IPS DF 4.7 (cell line): Measurements from ENCODE around the gene S1PR5.
"Not testable (repeated sequence)": the region's sequence is repeated elsewhere in the genome, so short reads cannot be mapped to it uniquely, and the experiment has no call there.

ENCODE experiments used
- DNase-seq: peaks from one replicate; pipeline ENCODE4 v3.0.0-alpha.2; 2013; ENCODE audit warnings: low spot score; ENCODE audit errors: extremely low read depth

The S1PR5 gene

GRCh38 chr19:10544242-10544752, 27.1 kb upstream of the S1PR5 start:
- no peak for DNase-seq

DNA sequence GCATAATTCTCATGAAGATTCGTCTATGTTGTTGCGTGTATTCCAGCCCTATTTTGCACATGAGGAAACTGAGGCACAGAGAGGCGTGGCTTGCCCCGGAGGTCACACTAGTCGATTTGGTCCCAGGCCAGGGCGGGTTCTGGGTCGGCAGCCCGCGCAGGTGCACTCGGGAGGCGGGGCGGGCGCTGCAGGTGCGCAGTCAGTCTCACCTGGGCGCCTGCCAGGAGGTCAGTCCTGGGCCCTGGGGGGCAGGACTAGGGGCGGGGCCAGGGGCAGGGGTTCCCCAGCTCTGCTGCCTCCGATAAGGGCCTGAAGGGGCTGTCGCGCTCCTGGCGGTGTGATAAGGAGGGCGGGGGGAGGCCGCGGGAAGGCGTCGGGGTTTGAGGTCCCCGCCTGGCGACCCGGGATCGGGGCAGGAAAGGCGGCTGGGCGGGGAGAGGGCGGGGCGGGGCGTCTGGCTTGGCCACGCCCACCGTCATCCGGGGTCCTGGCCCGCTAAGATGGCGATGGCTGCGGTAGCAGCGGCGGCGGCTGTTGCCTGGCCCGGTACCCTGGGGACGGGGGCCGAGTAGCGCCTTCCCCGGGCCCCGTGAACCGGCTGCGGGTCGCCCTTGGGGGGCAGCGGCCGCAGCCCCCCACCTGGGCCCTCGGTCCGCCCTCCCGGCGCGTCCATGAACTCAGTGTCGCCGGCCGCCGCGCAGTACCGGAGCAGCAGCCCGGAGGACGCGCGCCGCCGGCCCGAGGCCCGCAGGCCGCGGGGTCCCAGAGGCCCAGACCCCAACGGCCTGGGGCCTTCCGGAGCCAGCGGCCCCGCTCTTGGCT, 26.4 kb upstream of the S1PR5 start, which contains the start of gene ATG4D:
ATG4D (plus strand) TSS at position 485 of the 822 bp plus-strand sequence; CDS start at position 672, 187 bp downstream.
- no peak for DNase-seq

DNA sequence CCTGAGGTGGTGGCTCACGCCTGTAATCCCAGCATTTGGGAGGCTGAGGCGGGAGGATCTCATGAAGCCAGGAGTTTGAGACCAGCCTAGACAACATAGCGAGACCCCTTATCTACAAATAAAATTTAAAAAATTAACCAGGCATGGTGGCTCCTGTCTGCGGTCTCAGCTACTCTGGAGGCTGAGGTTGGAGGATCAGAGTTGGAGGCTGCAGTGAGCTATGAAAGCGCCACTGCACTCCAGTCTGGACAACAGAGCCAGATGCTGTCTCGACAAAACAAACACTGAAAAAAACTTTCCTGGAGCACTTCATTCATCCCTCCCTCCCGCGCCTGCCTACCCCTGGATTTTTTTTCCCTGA, 25.8 kb upstream of the S1PR5 start:
- DNase-seq = no peak

DNA sequence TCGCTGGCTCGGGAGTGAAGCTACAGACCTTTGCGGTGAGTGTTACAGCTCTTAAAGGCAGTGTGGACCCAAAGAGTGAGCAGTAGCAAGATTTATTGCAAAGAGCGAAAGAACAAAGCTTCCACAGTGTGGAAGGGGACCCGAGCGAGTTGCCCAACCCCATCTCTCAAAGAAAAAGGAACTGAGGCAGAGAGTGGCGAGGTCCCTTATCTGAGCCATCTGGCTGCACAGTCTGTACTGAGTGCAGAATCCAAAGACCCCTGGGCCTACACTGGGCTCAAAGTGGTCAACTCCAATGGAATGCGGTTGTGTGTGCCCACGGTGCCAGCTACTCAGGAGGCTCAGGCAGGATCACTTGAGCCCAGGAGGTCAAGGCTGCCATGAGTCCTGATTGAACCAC, 21.8 kb upstream of the S1PR5 start:
- not testable (repeated sequence) for DNase-seq

- DNase-seq = no peak
Measured at GRCh38 chr19:10538204-10538983, 21.1 kb upstream of the S1PR5 start.

- no peak for DNase-seq
Measured at GRCh38 chr19:10537668-10538067, 20.4 kb upstream of the S1PR5 start.

DNA sequence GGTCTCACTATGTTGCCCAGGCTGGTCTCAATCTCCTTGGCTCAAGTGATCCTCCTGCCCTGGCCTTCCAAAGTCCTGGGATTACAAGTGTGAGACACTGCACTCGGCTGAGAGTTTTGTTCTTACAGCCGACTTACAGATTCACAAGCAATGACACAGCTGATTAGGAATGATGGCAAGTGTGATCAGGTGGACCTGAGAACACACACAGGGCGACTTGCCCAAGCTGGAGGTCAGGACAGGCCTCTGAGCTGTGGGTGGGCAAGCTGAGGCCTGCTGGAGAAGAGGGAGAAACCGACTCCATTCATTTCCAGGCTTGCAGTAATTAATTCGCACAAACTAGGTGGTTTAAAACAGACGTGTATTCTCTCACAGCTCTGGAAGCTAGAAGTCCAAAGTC, 18.4 kb upstream of the S1PR5 start:
- DNase-seq = no peak

GRCh38 chr19:10533646-10534386, 16.6 kb upstream of the S1PR5 start:
- DNase-seq = no peak

DNA sequence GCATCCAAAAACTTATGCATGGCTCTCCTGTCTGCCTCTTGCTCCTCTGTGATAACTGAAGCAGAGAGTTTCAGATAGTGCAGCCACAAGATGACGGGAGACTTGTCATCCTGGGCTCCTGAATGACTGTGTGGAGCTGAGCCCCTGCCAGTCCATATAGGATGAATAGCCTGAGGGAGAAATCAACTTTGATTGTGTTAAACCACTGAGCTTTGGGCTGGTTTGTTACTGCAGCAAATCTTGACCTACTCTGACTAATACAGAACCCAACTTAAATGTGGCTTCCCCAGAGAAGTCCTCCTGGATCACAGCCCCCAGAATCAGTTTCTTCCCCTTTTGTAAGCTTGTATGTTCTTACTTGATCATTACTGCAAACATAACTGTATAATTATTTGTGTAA, 15.2 kb upstream of the S1PR5 start:
- DNase-seq = no peak

GRCh38 chr19:10526887-10527286, 9.6 kb upstream of the S1PR5 start:
- not testable (repeated sequence) for DNase-seq

DNA sequence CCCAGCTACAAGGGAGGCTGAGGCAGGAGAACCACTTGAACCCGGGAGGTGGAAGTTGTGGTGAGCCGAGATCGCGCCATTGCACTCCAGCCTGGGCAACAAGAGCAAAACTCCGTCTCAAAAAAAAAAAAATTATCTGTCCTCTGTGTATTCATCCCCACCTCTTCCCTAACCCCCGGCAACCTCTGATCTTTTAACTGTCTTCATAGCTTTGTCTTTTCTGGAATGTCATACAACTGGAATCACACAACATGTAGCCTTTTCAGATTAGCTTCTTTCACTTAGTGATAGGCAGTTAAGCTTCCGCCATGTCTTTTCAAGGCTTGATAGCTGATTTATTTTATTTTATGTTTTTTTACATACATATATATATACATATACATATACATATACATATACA, 8.4 kb upstream of the S1PR5 start:
- no peak for DNase-seq

GRCh38 chr19:10523135-10523636, 5.9 kb upstream of the S1PR5 start:
- DNase-seq = no peak

GRCh38 chr19:10521461-10522171, 4.4 kb upstream of the S1PR5 start:
- no peak for DNase-seq

- no peak for DNase-seq
Measured at GRCh38 chr19:10520652-10521318, 3.5 kb upstream of the S1PR5 start.

GRCh38 chr19:10519421-10519820, 2.2 kb upstream of the S1PR5 start:
- no peak for DNase-seq

GRCh38 chr19:10518444-10519361, 1.5 kb upstream of the S1PR5 start:
- DNase-seq = no peak

- DNase-seq = no peak
Measured at GRCh38 chr19:10517760-10518443, 655 bp upstream of the S1PR5 start.

DNA sequence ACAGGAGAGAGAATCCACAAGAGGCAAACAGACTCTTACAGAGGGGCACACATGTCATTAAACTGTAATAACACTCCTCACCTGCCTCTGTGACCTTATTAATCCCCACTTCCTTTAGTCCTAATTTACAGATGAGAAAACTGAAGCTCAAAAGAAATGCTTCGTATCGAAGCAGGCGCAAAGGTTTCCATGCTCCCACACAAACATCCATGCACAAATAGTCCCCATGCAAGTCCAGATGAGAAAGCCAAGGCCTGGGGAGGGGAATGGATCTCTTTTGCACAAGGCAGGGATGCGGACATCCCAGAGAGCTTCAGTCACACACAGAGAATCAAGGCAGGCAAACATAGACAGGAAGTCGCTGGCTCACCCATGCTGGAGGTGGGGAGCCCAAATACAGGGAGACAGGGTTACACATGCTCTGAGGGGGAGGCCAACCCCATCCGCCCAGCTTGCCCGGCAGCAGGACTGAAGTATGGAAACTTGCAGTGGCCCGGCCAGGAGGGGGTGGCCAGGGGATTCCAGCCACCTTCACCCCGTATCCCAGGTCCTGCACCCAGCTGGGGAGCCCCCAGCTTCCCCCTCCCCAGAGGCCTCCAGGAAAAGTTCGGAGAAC, 468 bp downstream of the S1PR5 start:
- DNase-seq = no peak
